DND-41 (cell line): ENCODE data around the gene TRAM2.

ENCODE experiments used
- ATAC-seq: fragments of 200-7000 bp; cut with Tn5 transposase; 3 replicates; pipeline ENCODE4 v1.9.1; 2021; ENCODE audit warnings: low read depth; ENCODE audit not compliant: insufficient read depth
- DNase-seq: peaks from one replicate; pipeline ENCODE4 v3.0.0-alpha.2; 2020
- H2AFZ ChIP-seq: 2 replicates; pipeline ENCODE4 v1.6.0; 2012; ENCODE audit warnings: low read depth, low read length
- H3K27ac ChIP-seq: 2 replicates; pipeline ENCODE4 v1.5.1; 2012; ENCODE audit warnings: low read length, inconsistent platforms
- H3K27me3 ChIP-seq: fragments of 200-600 bp; sonication (generic); 2 replicates; pipeline ENCODE4 v1.6.0; 2012; ENCODE audit warnings: low read length, mild to moderate bottlenecking, inconsistent platforms; ENCODE audit not compliant: insufficient read depth, poor library complexity
- H3K36me3 ChIP-seq: 2 replicates; pipeline ENCODE4 v1.5.1; 2012; ENCODE audit warnings: low read length, inconsistent platforms; ENCODE audit not compliant: insufficient read depth
- H3K4me1 ChIP-seq: 2 replicates; pipeline ENCODE4 v1.5.1; 2012; ENCODE audit warnings: mild to moderate bottlenecking, low read length; ENCODE audit not compliant: insufficient read depth
- H3K4me2 ChIP-seq: 2 replicates; pipeline ENCODE4 v1.6.0; 2012; ENCODE audit warnings: mild to moderate bottlenecking, moderate library complexity, low read length, inconsistent platforms; ENCODE audit not compliant: insufficient read depth
- H3K4me3 ChIP-seq, 2 experiments: fragments of 200-600 bp in 1 of 2; shearing (Covaris generic) in 1 of 2; 2 replicates each; pipeline ENCODE4 v1.5.1; 2012 to 2016; ENCODE audit warnings: inconsistent platforms in 2 of 2, low read length in 2 of 2, mild to moderate bottlenecking in 2 of 2, low read depth in 1 of 2, moderate library complexity in 1 of 2
- H3K79me2 ChIP-seq: 2 replicates; pipeline ENCODE4 v1.6.0; 2012; ENCODE audit warnings: low read length, inconsistent platforms; ENCODE audit not compliant: insufficient read depth
- H3K9ac ChIP-seq: 2 replicates; pipeline ENCODE4 v1.6.0; 2012; ENCODE audit warnings: low read depth, mild to moderate bottlenecking, inconsistent platforms, low read length, moderate library complexity
- H3K9me3 ChIP-seq: 2 replicates; pipeline ENCODE4 v1.5.1; 2012; ENCODE audit warnings: low read length, moderate library complexity, mild to moderate bottlenecking, inconsistent platforms; ENCODE audit not compliant: insufficient read depth, severe bottlenecking
- H4K20me1 ChIP-seq: 2 replicates; pipeline ENCODE4 v1.6.0; 2012; ENCODE audit warnings: low read length; ENCODE audit not compliant: insufficient read depth
- CTCF ChIP-seq: IDR thresholded peaks from 2 replicates; pipeline ENCODE4 v1.5.1; 2012; ENCODE audit warnings: borderline replicate concordance, low read length, moderate library complexity, mild to moderate bottlenecking; ENCODE audit not compliant: poor library complexity, severe bottlenecking; ENCODE audit errors: extremely low read depth
- EZH2 ChIP-seq: IDR thresholded peaks from 3 replicates; pipeline ENCODE4 v1.6.1; 2012; ENCODE audit warnings: borderline replicate concordance, low read depth, mild to moderate bottlenecking, moderate library complexity, low read length, inconsistent platforms; ENCODE audit not compliant: severe bottlenecking

TRAM2 gene

GRCh38 chr6:52548353-52548713 lies 28.5 kb downstream of the TRAM2 start:
- Histone ChIP-seq H3K79me2 (peaks cover 61% of the 10 kb centered on the region), H3K9me3 (no peaks in the 10 kb centered on the region), H3K9ac (no peak overlapping the region), H3K27me3 (no peaks in the 10 kb centered on the region), H3K4me3 (no peak overlapping the region), H3K4me1 (no peaks in the 10 kb centered on the region), H2AFZ (no peak overlapping the region), H4K20me1 (peaks cover 23% of the 10 kb centered on the region; the same call in 1 of the 2 replicates), H3K36me3 (0 out of 2 replicates have a peak, but pooled peaks cover 3% of the 10 kb centered on the region), H3K27ac (no peak overlapping the region), H3K4me2 (no peak overlapping the region)
- no peak for TF ChIP-seq EZH2
- TF ChIP-seq CTCF: no peak
- DNase-seq (no peak), ATAC-seq (no peak)

GRCh38 chr6:52547647-52548352 lies 29.1 kb downstream of the TRAM2 start:
- ATAC-seq (no peak), DNase-seq (no peak)
- no peaks in the 10 kb centered on the region for H3K9me3 ChIP-seq
- H3K27me3 ChIP-seq: no peaks in the 10 kb centered on the region
- H3K9ac ChIP-seq: no peak overlapping the region
- TF ChIP-seq CTCF (no peak), EZH2 (no peak)
- 0 out of 2 replicates have a peak, but pooled peaks cover 3% of the 10 kb centered on the region for H3K36me3 ChIP-seq
- peaks cover 59% of the 10 kb centered on the region for H3K79me2 ChIP-seq
- no peak overlapping the region for H3K4me2 ChIP-seq
- no peak overlapping the region for H3K4me3 ChIP-seq
- H3K4me1 ChIP-seq: no peaks in the 10 kb centered on the region
- H3K27ac ChIP-seq: no peak overlapping the region
- H4K20me1 ChIP-seq: peaks cover 22% of the 10 kb centered on the region; the same call in 1 of the 2 replicates
- H2AFZ ChIP-seq: no peak overlapping the region

- TF ChIP-seq EZH2: no peak
- TF ChIP-seq CTCF: no peak
- H3K9me3 ChIP-seq: no peaks in the 10 kb centered on the region
- no peak for ATAC-seq
- no peak overlapping the region for H2AFZ ChIP-seq
- H3K27ac ChIP-seq: no peak overlapping the region
- no peak overlapping the region for H3K4me2 ChIP-seq
- no peaks in the 10 kb centered on the region for H3K36me3 ChIP-seq
- H3K79me2 ChIP-seq: peaks cover 58% of the 10 kb centered on the region
- DNase-seq: no peak
- H4K20me1 ChIP-seq: peaks cover 22% of the 10 kb centered on the region; the same call in 1 of the 2 replicates
- H3K4me3 ChIP-seq: no peak overlapping the region
- H3K4me1 ChIP-seq: no peaks in the 10 kb centered on the region
- no peaks in the 10 kb centered on the region for H3K27me3 ChIP-seq
- H3K9ac ChIP-seq: no peak overlapping the region
Measured at GRCh38 chr6:52546678-52547077, 30.2 kb downstream of the TRAM2 start.
